ENCODE measurements around the gene CLMN.

DNA sequence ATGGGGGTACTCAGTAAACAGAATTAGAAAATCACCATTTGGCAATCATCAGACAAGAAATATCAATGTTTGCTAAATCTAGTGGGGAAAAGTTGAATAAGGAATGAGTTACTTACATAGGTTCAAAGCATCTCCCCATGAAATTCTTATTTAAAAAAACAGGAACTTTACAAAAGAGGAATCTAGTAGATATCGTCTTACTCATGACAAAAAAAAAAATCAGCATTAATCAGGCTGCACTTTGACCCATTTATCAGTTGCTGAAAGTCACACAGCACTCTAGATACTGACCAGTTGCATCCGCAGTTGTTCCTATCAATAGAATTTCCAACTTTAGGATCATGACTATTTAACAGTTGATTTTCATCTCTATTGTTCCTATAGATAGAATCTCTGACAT is 156.6 kb downstream of the CLMN start:
- TF ChIP-seq EP300 (IDR thresholded peaks at IDR 0.05) = no peak
- TF ChIP-seq, protein P1, sequence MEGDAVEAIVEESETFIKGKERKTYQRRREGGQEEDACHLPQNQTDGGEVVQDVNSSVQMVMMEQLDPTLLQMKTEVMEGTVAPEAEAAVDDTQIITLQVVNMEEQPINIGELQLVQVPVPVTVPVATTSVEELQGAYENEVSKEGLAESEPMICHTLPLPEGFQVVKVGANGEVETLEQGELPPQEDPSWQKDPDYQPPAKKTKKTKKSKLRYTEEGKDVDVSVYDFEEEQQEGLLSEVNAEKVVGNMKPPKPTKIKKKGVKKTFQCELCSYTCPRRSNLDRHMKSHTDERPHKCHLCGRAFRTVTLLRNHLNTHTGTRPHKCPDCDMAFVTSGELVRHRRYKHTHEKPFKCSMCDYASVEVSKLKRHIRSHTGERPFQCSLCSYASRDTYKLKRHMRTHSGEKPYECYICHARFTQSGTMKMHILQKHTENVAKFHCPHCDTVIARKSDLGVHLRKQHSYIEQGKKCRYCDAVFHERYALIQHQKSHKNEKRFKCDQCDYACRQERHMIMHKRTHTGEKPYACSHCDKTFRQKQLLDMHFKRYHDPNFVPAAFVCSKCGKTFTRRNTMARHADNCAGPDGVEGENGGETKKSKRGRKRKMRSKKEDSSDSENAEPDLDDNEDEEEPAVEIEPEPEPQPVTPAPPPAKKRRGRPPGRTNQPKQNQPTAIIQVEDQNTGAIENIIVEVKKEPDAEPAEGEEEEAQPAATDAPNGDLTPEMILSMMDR (IDR thresholded peaks at IDR 0.05) = no peak
- no peak for TF ChIP-seq POLR2A (IDR thresholded peaks at IDR 0.05; ENCODE audit: low read depth)

Measured in esophagus muscularis mucosa (tissue), 4 donors.